Fibroblast of pulmonary artery (primary cell): ENCODE results near the gene LELP1.

Experiments
- DNase-seq: peaks from one replicate; pipeline ENCODE4 v3.0.0-alpha.2; 2010; ENCODE audit warnings: low read depth
- H3K4me3 ChIP-seq: replicated peaks from 2 replicates; pipeline ENCODE4 v1.5.1; 2011; ENCODE audit warnings: low read depth, mild to moderate bottlenecking, control low read depth, low read length, moderate library complexity
- CTCF ChIP-seq: IDR thresholded peaks from 2 replicates; pipeline ENCODE4 v1.5.1; 2011; ENCODE audit warnings: mild to moderate bottlenecking, control low read depth, low read length, inconsistent platforms; ENCODE audit errors: missing control alignments

The LELP1 gene

GRCh38 chr1:153190373-153190772 lies 12.9 kb upstream of the LELP1 start:
- no peak overlapping the region for H3K4me3 ChIP-seq
- no peak for DNase-seq
- peak; percentile 5 for TF ChIP-seq CTCF

GRCh38 chr1:153192697-153193096 lies 10.5 kb upstream of the LELP1 start:
- no peak overlapping the region for H3K4me3 ChIP-seq
- no peak for TF ChIP-seq CTCF
- DNase-seq, result no peak

- no peak for DNase-seq
- no peak overlapping the region for H3K4me3 ChIP-seq
- no peak for TF ChIP-seq CTCF
Measured at GRCh38 chr1:153194331-153195050, 8.7 kb upstream of the LELP1 start.

GRCh38 chr1:153195216-153195615 lies 8.0 kb upstream of the LELP1 start:
- no peak for TF ChIP-seq CTCF
- no peak overlapping the region for H3K4me3 ChIP-seq
- no peak for DNase-seq

- H3K4me3 ChIP-seq, result no peak overlapping the region
- DNase-seq, result no peak
- no peak for TF ChIP-seq CTCF
Measured at GRCh38 chr1:153202006-153202405, 1.2 kb upstream of the LELP1 start.

- no peak overlapping the region for H3K4me3 ChIP-seq
- no peak for DNase-seq
- no peak for TF ChIP-seq CTCF
Measured at GRCh38 chr1:153206631-153207030, 3.4 kb downstream of the LELP1 start.

- no peak for DNase-seq
- TF ChIP-seq CTCF, result no peak
- no peak overlapping the region for H3K4me3 ChIP-seq
Measured at GRCh38 chr1:153210206-153210605, 7.0 kb downstream of the LELP1 start.
